ENCODE measurements around the gene PCDHA1.
"Not testable (repeated sequence)": the region's sequence is repeated elsewhere in the genome, so short reads cannot be mapped to it uniquely, and the experiment has no call there.

The PCDHA1 gene

GRCh38 chr5:140785905-140786686, at the start of gene PCDHA1:
PCDHA1 (plus strand) TSS chr5:140786140.
- DNase-seq, result peak; percentile 31 to 32

- no peak for DNase-seq
These were observed 48.5 kb upstream of the PCDHA1 start for GRCh38 chr5:140737486-140737885.

- no peak for DNase-seq
These were observed 44.0 kb upstream of the PCDHA1 start for GRCh38 chr5:140741967-140742366.

GRCh38 chr5:140753561-140753960, 32.4 kb upstream of the PCDHA1 start:
- DNase-seq, result no peak

- DNase-seq, result no peak
These were observed 21.6 kb upstream of the PCDHA1 start for GRCh38 chr5:140764177-140764973.

GRCh38 chr5:140767444-140767843, 18.5 kb upstream of the PCDHA1 start:
- DNase-seq, result no peak

- no peak for DNase-seq
These were observed 5.4 kb upstream of the PCDHA1 start for GRCh38 chr5:140780512-140780911.

GRCh38 chr5:140787422-140787821, 1.5 kb downstream of the PCDHA1 start:
- not testable (repeated sequence) for DNase-seq

- DNase-seq, result not testable (repeated sequence)
These were observed 2.0 kb downstream of the PCDHA1 start for GRCh38 chr5:140787849-140788504.

GRCh38 chr5:140791089-140791488, 5.1 kb downstream of the PCDHA1 start:
- DNase-seq, result no peak

GRCh38 chr5:140794595-140795258, 8.8 kb downstream of the PCDHA1 start, which contains the start of gene PCDHA2:
PCDHA2 (plus strand) TSS chr5:140794852.
- no peak for DNase-seq

- no peak for DNase-seq
These were observed 9.3 kb downstream of the PCDHA1 start for GRCh38 chr5:140795259-140795641.

GRCh38 chr5:140796072-140796717, 10.3 kb downstream of the PCDHA1 start:
- not testable (repeated sequence) for DNase-seq

- DNase-seq, result no peak
These were observed 10.8 kb downstream of the PCDHA1 start for GRCh38 chr5:140796718-140797095.

GRCh38 chr5:140800816-140801493, 15.0 kb downstream of the PCDHA1 start, which contains the start of gene PCDHA3:
PCDHA3 (plus strand) TSS chr5:140801057.
- DNase-seq, result no peak

GRCh38 chr5:140801494-140801841, 15.5 kb downstream of the PCDHA1 start:
- no peak for DNase-seq

- not testable (repeated sequence) for DNase-seq
These were observed 16.4 kb downstream of the PCDHA1 start for GRCh38 chr5:140802381-140802780.

GRCh38 chr5:140802781-140803271, 16.9 kb downstream of the PCDHA1 start:
- no peak for DNase-seq

GRCh38 chr5:140806834-140807775, 21.2 kb downstream of the PCDHA1 start, which contains the start of gene PCDHA4:
PCDHA4 (plus strand) TSS chr5:140807068.
- peak; percentile 75 to 82 for DNase-seq

- DNase-seq, result not testable (repeated sequence)
These were observed 22.4 kb downstream of the PCDHA1 start for GRCh38 chr5:140808241-140808888.
